Neural progenitor cell (in vitro differentiated cells): ENCODE data around the gene HTR5A. TPM values are rescaled to one million over a fixed set of nuclear protein-coding genes. Genes with fewer than 3 reads are reported as not detected.
"Not testable (repeated sequence)": the region's sequence is repeated elsewhere in the genome, so short reads cannot be mapped to it uniquely, and the experiment has no call there.

ENCODE experiments used
- DNase-seq: peaks from one replicate; pipeline ENCODE4 v3.0.0-alpha.2; 2016; ENCODE audit warnings: low spot score
- H2AFZ ChIP-seq: fragments of 200-600 bp; sonication (generic); replicated peaks from 2 replicates; pipeline ENCODE4 v1.6.1; 2016; ENCODE audit warnings: antibody characterized with exemption
- H3F3A ChIP-seq: fragments of 200-600 bp; sonication (generic); 2 replicates; pipeline ENCODE4 v1.6.1; 2016; ENCODE audit warnings: antibody characterized with exemption, low read depth
- H3K27ac ChIP-seq: fragments of 200-600 bp; sonication (generic); 2 replicates; pipeline ENCODE4 v1.5.1; 2016; ENCODE audit warnings: mild to moderate bottlenecking
- H3K27me3 ChIP-seq: fragments of 200-600 bp; sonication (generic); 2 replicates; pipeline ENCODE4 v1.6.1; 2016; ENCODE audit warnings: mild to moderate bottlenecking, moderate library complexity
- H3K36me3 ChIP-seq: fragments of 200-600 bp; sonication (generic); 2 replicates; pipeline ENCODE4 v1.5.1; 2016
- H3K4me1 ChIP-seq: fragments of 200-600 bp; sonication (generic); 2 replicates; pipeline ENCODE4 v1.6.1; 2016; ENCODE audit warnings: mixed run types
- H3K4me2 ChIP-seq: fragments of 200-600 bp; sonication (generic); 2 replicates; pipeline ENCODE4 v1.6.1; 2016
- H3K4me3 ChIP-seq: fragments of 200-600 bp; sonication (generic); 2 replicates; pipeline ENCODE4 v1.5.1; 2016
- H3K79me2 ChIP-seq: fragments of 200-600 bp; sonication (generic); 2 replicates; pipeline ENCODE4 v1.6.1; 2016; ENCODE audit warnings: low read depth
- H3K9ac ChIP-seq: fragments of 200-600 bp; sonication (generic); 2 replicates; pipeline ENCODE4 v1.6.1; 2016
- H3K9me3 ChIP-seq: fragments of 200-600 bp; sonication (generic); 2 replicates; pipeline ENCODE4 v1.5.1; 2016; ENCODE audit warnings: low read depth
- H4K20me1 ChIP-seq: fragments of 200-600 bp; sonication (generic); 2 replicates; pipeline ENCODE4 v1.6.1; 2016; ENCODE audit warnings: low read depth
- H3K27ac Mint-ChIP-seq: 3 replicates; pipeline ENCODE4 v1.8.0; 2021; ENCODE audit warnings: mixed read lengths
- H3K27me3 Mint-ChIP-seq: 2 replicates; pipeline ENCODE4 v1.8.0; 2022; ENCODE audit warnings: low read depth, mild to moderate bottlenecking, inconsistent platforms, moderate library complexity, mixed read lengths; ENCODE audit not compliant: insufficient read depth
- H3K36me3 Mint-ChIP-seq: 3 replicates; pipeline ENCODE4 v1.8.0; 2021; ENCODE audit warnings: mixed read lengths
- H3K4me1 Mint-ChIP-seq: 3 replicates; pipeline ENCODE4 v1.8.0; 2021; ENCODE audit warnings: mixed read lengths
- H3K4me3 Mint-ChIP-seq: 3 replicates; pipeline ENCODE4 v1.8.0; 2021; ENCODE audit warnings: mild to moderate bottlenecking, moderate library complexity, mixed read lengths
- H3K9me3 Mint-ChIP-seq: 3 replicates; pipeline ENCODE4 v1.8.0; 2020; ENCODE audit warnings: mixed read lengths
- EZH2 ChIP-seq: fragments of 200-600 bp; sonication (generic); IDR thresholded peaks from 2 replicates; pipeline ENCODE4 v1.6.1; 2017; ENCODE audit warnings: antibody characterized with exemption, mild to moderate bottlenecking, moderate library complexity
- EZH2phosphoT487 ChIP-seq: fragments of 200-600 bp; sonication (generic); IDR thresholded peaks from 2 replicates; pipeline ENCODE4 v1.6.1; 2017; ENCODE audit warnings: antibody characterized with exemption
- total RNA-seq: library from RNA; depleted of rRNA; stranded (reverse); fragments of >200 nt; gene quantifications from 2 replicates; pipeline ENCODE4 v1.2.3, GENCODE V29; 2015; ENCODE audit warnings: low replicate concordance
- TF ChIP-seq, protein P1 (sequence below): fragments of 200-600 bp; sonication (generic); IDR thresholded peaks from 2 replicates; pipeline ENCODE4 v1.5.1; 2017; ENCODE audit warnings: antibody characterized with exemption, mild to moderate bottlenecking

The HTR5A gene
- total RNA-seq, 1 donor from 2014 or later = not detected

DNA sequence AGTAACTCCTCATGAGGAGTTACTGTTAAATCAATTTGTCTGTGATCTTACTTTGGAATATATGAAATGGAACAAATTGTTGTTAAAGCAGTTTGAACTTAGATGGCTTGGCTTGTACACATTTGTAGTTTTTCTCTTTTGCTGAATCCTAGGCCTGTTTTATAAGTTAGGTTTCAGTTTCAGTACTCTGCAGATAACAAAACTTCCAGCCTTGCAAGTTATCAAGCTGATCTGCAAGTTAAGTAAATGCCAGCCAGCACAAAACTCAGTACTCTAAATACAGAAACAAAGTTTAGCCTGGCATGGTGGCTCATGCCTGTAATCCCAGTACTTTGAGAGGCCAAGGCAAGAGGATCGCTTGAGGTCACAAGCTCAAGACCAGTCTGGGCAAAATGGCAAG is 42.2 kb upstream of the HTR5A start:
- Histone ChIP-seq H3K79me2 (no peaks in the 10 kb centered on the region), H3K9me3 (no peaks in the 10 kb centered on the region), H3K4me2 (no peak overlapping the region), H2AFZ (no peak overlapping the region), H3K27me3 (no peaks in the 10 kb centered on the region), H3K9ac (no peak overlapping the region), H4K20me1 (no peaks in the 10 kb centered on the region), H3F3A (no peaks in the 10 kb centered on the region), H3K4me3 (no peak overlapping the region), H3K4me1 (no peaks in the 10 kb centered on the region), H3K36me3 (no peaks in the 10 kb centered on the region), H3K27ac (no peak overlapping the region)
- Mint-ChIP-seq H3K4me1 (no peaks in the 10 kb centered on the region), H3K9me3 (peaks cover 6% of the 10 kb centered on the region), H3K27me3 (peaks cover 4% of the 10 kb centered on the region), H3K4me3 (no peak overlapping the region), H3K36me3 (no peaks in the 10 kb centered on the region), H3K27ac (no peak overlapping the region)
- TF ChIP-seq EZH2 (no peak), EZH2phosphoT487 (no peak)
- TF ChIP-seq, protein P1, sequence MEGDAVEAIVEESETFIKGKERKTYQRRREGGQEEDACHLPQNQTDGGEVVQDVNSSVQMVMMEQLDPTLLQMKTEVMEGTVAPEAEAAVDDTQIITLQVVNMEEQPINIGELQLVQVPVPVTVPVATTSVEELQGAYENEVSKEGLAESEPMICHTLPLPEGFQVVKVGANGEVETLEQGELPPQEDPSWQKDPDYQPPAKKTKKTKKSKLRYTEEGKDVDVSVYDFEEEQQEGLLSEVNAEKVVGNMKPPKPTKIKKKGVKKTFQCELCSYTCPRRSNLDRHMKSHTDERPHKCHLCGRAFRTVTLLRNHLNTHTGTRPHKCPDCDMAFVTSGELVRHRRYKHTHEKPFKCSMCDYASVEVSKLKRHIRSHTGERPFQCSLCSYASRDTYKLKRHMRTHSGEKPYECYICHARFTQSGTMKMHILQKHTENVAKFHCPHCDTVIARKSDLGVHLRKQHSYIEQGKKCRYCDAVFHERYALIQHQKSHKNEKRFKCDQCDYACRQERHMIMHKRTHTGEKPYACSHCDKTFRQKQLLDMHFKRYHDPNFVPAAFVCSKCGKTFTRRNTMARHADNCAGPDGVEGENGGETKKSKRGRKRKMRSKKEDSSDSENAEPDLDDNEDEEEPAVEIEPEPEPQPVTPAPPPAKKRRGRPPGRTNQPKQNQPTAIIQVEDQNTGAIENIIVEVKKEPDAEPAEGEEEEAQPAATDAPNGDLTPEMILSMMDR = no peak
- DNase-seq = no peak

DNA sequence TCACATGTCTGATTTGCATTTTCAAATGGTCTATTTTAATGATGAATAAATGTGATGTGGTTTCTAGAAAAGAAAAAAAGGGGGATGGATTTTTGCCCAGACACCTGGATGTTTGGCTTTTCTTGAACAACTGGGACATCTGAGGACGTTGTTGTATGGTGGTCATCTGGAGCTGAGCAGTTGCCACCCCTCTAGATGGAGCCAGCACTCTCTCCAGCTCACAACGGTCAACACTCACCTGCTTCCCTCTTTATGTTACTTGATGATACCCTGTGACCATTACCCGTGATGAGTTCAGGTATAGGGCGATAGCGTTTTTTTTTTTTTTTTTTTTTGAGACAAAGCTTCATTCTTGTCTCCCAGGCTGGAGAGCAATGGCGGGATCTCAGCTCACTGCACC is 37.1 kb upstream of the HTR5A start:
- Mint-ChIP-seq H3K4me1 (no peaks in the 10 kb centered on the region), H3K4me3 (no peak overlapping the region), H3K27me3 (peaks cover 3% of the 10 kb centered on the region), H3K9me3 (peaks cover 8% of the 10 kb centered on the region), H3K27ac (no peak overlapping the region), H3K36me3 (no peaks in the 10 kb centered on the region)
- TF ChIP-seq, protein P1 = no peak
- no peak for TF ChIP-seq EZH2phosphoT487
- TF ChIP-seq EZH2 = no peak
- Histone ChIP-seq H3K27me3 (no peaks in the 10 kb centered on the region), H3K79me2 (no peaks in the 10 kb centered on the region), H4K20me1 (no peaks in the 10 kb centered on the region), H3K4me1 (no peaks in the 10 kb centered on the region), H2AFZ (no peak overlapping the region), H3K9me3 (no peaks in the 10 kb centered on the region), H3K36me3 (no peaks in the 10 kb centered on the region), H3K4me3 (no peak overlapping the region), H3K27ac (no peak overlapping the region), H3F3A (no peaks in the 10 kb centered on the region), H3K4me2 (no peak overlapping the region), H3K9ac (no peak overlapping the region)
- DNase-seq = no peak

DNA sequence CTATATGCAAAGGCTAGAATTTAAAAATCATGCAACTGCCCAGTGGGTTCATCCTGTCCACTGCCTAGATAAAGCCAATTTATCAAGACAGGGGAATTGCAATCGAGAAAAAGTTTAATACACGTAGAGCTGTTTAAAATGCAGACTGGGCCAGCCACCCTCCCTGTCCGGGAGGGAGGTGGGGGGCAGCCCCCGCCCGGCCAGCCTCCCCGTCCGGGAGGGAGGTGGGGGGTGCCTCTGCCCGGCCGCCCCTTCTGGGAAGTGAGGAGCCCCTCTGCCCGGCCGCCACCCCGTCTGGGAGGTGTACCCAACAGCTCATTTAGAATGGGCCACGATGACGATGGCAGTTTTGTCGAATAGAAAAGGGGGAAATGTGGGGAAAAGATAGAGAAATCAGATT is 35.6 kb upstream of the HTR5A start:
- H3K27me3 ChIP-seq, H3K36me3 ChIP-seq, H3K4me3 Mint-ChIP-seq, H3K79me2 ChIP-seq, H3K27me3 Mint-ChIP-seq, H3K4me2 ChIP-seq, H3K9ac ChIP-seq, H2AFZ ChIP-seq, H3K9me3 Mint-ChIP-seq, H3K27ac Mint-ChIP-seq, H3K9me3 ChIP-seq, H3F3A ChIP-seq, H3K4me3 ChIP-seq, H3K4me1 ChIP-seq, DNase-seq, H3K4me1 Mint-ChIP-seq, H3K36me3 Mint-ChIP-seq, H4K20me1 ChIP-seq, H3K27ac ChIP-seq: not testable (repeated sequence)

DNA sequence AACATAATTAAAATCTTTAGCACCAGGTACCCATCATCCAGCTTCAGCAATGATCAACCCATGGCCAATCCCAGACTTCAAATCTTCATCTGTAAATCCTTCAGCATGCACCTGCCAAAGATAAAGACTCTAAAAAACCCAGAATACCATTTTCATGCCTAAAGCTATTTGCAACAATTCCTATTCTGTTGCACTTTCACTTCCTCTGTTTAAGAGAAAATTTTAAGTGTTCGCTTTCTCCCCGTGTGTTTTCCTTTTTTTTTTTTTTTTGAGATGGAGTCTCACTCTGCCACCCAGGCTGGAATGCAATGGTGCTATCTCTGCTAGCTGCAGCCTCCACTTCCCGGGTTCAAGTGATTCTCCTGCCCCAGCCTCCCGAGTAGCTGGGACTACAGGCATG is 31.8 kb upstream of the HTR5A start:
- Histone ChIP-seq H3K4me3 (no peak overlapping the region), H4K20me1 (no peaks in the 10 kb centered on the region), H2AFZ (no peak overlapping the region), H3K9me3 (no peaks in the 10 kb centered on the region), H3K36me3 (no peaks in the 10 kb centered on the region), H3K9ac (no peak overlapping the region), H3K4me2 (no peak overlapping the region), H3K79me2 (no peaks in the 10 kb centered on the region), H3K4me1 (no peaks in the 10 kb centered on the region), H3K27me3 (no peaks in the 10 kb centered on the region), H3K27ac (no peak overlapping the region), H3F3A (no peaks in the 10 kb centered on the region)
- TF ChIP-seq EZH2phosphoT487 (no peak), EZH2 (no peak)
- TF ChIP-seq, protein P1 = no peak
- Mint-ChIP-seq H3K27ac (no peak overlapping the region), H3K36me3 (no peaks in the 10 kb centered on the region), H3K9me3 (no peaks in the 10 kb centered on the region), H3K4me3 (no peak overlapping the region), H3K4me1 (no peaks in the 10 kb centered on the region), H3K27me3 (peaks cover under 1% of the 10 kb centered on the region)
- no peak for DNase-seq
